GM10248 (cell line): ENCODE measurements around the gene LY6G6C.

Source experiments
- CTCF ChIA-PET: fragments of 300-600 bp; sonication (Branson Sonifier 250); formaldehyde crosslinking; extraction: SDS; loops from one replicate; lab custom pipeline; 2021; ENCODE audit warnings: antibody characterized with exemption; lab: Yijun Ruan, JAX
- POLR2A ChIA-PET: fragments of 350-650 bp; sonication (Branson Sonifier 250); formaldehyde crosslinking; extraction: SDS; loops from one replicate; lab custom pipeline; 2020; ENCODE audit warnings: antibody characterized with exemption; lab: Yijun Ruan, JAX
- DNase-seq: peaks from one replicate; pipeline ENCODE4 v3.0.0; 2012; ENCODE audit errors: extremely low spot score
- TF ChIP-seq, protein P1 (sequence below): IDR thresholded peaks from 2 replicates; pipeline ENCODE4 v1.5.1; 2012; ENCODE audit warnings: mild to moderate bottlenecking, low read depth; ENCODE audit errors: extremely low read depth, missing control alignments, control extremely low read depth

LY6G6C gene

DNA sequence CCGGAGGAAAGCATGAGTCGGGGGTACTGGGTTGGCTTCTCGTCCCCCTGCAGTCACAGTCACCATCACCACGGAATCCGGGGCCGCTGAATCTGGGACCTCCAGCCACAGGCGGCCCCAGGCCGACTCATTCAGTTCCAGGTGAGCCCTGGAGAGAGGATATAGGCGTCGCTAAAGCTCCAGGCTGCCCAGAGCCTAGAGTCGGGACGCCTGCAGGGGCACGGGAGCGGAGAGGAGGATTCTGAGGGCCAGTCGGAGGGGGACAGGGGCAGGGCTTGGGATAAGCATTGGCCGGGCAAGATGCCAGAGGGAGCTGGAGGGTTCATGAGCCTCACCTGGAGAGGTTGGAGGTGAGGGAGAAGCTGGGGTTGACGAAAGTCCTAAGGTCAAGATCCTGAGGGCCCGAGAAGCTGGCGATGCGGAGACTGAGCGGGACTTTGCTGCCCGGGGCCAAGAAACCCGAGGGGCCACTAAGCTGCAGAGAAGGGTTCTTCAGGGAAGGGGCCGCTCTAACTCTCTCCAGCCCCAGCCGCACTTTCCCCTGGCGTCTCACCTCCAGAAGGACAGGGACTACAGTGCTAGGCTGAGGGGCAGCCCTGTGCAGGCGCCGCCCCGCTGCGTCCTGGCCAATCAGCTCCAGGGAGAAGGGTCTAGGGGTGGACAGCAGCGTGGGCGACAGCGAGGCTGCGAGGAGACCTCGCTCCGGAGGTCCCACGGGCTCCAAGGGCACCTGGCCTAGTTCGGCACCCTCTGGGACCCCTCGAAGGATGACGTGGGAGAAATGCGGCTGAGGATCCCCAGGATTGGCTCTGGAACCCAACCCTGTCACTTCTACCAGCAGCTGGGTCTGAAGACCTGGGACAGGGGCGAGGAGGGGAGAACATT, 44.6 kb upstream of the LY6G6C start:
- CTCF ChIA-PET, result no interaction called here
- DNase-seq, result no peak
- TF ChIP-seq, protein P1, sequence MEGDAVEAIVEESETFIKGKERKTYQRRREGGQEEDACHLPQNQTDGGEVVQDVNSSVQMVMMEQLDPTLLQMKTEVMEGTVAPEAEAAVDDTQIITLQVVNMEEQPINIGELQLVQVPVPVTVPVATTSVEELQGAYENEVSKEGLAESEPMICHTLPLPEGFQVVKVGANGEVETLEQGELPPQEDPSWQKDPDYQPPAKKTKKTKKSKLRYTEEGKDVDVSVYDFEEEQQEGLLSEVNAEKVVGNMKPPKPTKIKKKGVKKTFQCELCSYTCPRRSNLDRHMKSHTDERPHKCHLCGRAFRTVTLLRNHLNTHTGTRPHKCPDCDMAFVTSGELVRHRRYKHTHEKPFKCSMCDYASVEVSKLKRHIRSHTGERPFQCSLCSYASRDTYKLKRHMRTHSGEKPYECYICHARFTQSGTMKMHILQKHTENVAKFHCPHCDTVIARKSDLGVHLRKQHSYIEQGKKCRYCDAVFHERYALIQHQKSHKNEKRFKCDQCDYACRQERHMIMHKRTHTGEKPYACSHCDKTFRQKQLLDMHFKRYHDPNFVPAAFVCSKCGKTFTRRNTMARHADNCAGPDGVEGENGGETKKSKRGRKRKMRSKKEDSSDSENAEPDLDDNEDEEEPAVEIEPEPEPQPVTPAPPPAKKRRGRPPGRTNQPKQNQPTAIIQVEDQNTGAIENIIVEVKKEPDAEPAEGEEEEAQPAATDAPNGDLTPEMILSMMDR, result no peak
- POLR2A ChIA-PET, result no interaction called here

DNA sequence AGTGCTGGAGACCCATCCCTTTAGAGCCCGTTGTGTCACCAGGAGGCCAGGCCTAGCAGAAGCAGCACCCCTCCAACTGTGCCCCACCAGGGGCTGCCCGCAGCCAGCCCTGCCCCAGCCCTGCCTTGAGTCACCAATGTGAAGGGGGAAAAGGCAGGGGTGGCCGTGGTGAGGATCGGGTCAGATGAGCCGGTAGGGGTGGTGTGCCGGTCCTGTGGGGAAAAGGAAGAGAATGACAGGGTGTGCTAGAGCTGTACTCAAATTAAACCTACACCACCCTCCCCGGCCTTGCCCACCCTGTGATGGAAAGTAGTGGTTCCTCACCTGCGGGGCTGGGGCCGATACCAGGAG, 44.0 kb upstream of the LY6G6C start:
- ChIA-PET POLR2A (no interaction called here), CTCF (no interaction called here)
- no peak for DNase-seq
- TF ChIP-seq, protein P1, result no peak

DNA sequence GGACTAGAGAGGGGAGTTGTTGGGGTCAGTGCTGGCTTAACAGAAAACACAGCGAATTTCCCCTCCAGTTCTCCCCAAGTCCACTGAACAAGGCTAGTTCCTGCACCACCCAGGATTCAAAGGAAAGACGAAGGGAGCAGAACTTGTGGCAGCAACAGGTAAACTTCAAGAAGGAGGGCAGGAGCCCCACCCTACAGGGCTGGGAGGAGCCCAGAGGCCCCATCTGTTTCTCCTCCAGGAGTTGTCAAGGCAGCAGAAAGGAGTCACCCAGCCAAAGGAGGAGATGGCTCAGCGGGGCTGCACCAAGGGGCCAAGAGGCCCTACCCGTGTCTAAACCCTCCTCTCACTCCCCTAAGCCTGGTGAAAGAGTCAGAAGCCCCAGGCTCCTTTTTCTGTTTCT, 42.7 kb upstream of the LY6G6C start:
- TF ChIP-seq, protein P1, result no peak
- DNase-seq, result no peak
- ChIA-PET POLR2A (no interaction called here), CTCF (no interaction called here)

DNA sequence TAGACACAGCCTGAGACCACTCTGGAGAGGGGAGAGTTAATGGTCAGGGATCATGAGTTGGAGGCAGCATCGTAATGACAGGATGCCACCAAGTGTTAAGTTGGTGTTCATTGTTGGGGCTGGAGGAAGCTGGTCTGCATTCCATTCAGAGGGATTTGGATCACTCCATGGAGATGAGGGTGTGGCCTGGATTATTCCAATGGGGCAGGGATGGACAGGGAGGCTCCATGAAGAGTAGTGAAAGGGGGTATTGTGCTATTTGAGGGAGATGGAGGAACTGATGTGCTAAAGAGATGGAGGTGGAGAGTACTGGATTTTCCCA, 42.0 kb upstream of the LY6G6C start:
- ChIA-PET CTCF (no interaction called here), POLR2A (no interaction called here)
- TF ChIP-seq, protein P1, result no peak
- DNase-seq, result no peak

DNA sequence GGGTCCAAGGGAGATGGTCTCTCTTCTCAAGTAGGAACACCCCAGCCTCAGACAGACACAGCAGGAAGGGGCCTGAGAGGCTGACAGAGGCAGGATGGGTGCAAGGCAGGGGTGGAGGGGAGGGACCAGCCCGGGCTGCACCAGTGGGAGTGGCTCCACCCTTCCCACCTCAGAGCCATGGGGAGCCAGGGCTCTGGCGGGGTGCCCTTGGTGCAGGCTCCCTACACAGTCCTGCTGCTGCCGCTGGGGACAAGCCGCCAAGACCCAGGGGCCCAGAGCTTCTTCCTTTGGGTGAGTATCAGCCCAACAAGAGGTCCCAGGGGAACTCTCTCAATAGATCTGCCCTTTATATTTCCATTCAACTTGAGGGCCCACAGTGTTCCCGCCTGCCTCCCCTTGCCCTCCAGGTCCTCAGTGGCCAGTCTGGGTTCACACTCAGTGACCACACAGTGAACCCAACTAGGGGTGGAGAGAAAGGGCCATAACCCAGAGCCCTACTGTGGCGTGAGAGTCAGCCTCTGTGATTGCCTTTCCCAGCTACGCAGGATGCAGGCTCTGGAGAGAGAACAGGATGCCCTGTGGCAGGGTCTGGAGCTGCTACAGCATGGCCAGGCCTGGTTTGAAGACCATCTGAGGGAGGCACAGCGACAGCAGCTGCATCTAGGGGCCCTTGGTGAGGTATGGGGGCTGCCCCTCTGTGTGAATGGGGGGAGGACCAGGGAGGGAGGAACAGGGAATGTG, 41.5 kb upstream of the LY6G6C start:
- CTCF ChIA-PET, result no interaction called here

DNA sequence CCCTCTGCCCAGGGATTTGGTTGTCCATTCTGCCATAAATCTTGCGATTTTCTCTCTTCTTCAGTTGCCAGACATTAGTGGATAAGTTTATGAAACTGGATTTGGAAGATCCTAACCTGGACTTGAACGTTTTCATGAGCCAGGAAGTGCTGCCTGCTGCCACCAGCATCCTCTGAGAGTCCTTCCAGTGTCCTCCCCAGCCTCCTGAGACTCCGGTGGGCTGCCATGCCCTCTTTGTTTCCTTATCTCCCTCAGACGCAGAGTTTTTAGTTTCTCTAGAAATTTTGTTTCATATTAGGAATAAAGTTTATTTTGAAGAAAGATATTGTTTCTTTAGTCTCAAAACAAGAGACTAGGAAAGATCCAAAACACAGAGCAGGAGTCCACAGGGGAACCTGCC, 40.8 kb upstream of the LY6G6C start, which contains the start of gene SAPCD1:
Gene SAPCD1 (plus strand): TSS at position 301 of the 400 bp plus-strand sequence. CDS start 399 bp downstream, outside the sequence.
- DNase-seq, result no peak
- TF ChIP-seq, protein P1, result no peak
- ChIA-PET CTCF (no interaction called here), POLR2A (no interaction called here)

More for the DNA sequence above, 41.5 kb upstream of the LY6G6C start:
- POLR2A ChIA-PET, result no interaction called here
- TF ChIP-seq, protein P1, result no peak
- DNase-seq, result no peak
